ENCODE data around the gene PCNX2.

DNA sequence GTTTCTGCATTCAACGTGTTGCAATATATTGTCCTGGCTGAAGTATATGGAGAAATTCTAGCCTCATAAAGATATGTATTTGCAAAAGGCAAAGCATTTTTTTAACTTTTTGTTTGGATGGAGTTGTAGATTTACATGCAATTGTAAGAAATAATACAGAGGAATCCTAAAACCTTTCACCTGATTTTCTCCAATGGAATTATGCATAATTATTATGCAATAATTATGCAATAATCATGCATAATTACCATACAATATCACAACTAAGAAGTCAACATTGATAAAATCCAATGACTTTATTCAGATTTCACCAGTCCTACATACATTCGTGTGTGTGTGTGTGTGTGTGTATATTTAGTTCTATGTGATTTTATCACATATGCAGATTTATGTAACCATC is 24.5 kb upstream of the PCNX2 start:
- no peak for TF ChIP-seq ESRRG (CRISPR knock-in tag; IDR thresholded peaks at IDR 0.05)
- TF ChIP-seq, protein P1, sequence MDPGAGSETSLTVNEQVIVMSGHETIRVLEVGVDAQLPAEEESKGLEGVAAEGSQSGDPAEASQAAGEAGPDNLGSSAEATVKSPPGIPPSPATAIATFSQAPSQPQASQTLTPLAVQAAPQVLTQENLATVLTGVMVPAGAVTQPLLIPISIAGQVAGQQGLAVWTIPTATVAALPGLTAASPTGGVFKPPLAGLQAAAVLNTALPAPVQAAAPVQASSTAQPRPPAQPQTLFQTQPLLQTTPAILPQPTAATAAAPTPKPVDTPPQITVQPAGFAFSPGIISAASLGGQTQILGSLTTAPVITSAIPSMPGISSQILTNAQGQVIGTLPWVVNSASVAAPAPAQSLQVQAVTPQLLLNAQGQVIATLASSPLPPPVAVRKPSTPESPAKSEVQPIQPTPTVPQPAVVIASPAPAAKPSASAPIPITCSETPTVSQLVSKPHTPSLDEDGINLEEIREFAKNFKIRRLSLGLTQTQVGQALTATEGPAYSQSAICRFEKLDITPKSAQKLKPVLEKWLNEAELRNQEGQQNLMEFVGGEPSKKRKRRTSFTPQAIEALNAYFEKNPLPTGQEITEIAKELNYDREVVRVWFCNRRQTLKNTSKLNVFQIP (CRISPR knock-in tag; IDR thresholded peaks at IDR 0.05; ENCODE audit: borderline replicate concordance, low read depth) = no peak
- TF ChIP-seq ZFP3 (CRISPR knock-in tag; IDR thresholded peaks at IDR 0.05) = no peak
- TF ChIP-seq, protein P2, sequence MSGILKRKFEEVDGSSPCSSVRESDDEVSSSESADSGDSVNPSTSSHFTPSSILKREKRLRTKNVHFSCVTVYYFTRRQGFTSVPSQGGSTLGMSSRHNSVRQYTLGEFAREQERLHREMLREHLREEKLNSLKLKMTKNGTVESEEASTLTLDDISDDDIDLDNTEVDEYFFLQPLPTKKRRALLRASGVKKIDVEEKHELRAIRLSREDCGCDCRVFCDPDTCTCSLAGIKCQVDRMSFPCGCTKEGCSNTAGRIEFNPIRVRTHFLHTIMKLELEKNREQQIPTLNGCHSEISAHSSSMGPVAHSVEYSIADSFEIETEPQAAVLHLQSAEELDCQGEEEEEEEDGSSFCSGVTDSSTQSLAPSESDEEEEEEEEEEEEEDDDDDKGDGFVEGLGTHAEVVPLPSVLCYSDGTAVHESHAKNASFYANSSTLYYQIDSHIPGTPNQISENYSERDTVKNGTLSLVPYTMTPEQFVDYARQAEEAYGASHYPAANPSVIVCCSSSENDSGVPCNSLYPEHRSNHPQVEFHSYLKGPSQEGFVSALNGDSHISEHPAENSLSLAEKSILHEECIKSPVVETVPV (CRISPR knock-in tag; IDR thresholded peaks at IDR 0.05) = no peak
- TF ChIP-seq ZNF8 (CRISPR knock-in tag; IDR thresholded peaks at IDR 0.05) = no peak
